ENCODE results near the gene ADAMTS14. TPM values are rescaled to one million over a fixed set of nuclear protein-coding genes. Genes with fewer than 3 reads are reported as not detected.

Gene ADAMTS14
- total RNA-seq, 6 experiments from 2014 or later, result 0.03 to 0.09 (median 0.05) TPM; not detected in 2

DNA sequence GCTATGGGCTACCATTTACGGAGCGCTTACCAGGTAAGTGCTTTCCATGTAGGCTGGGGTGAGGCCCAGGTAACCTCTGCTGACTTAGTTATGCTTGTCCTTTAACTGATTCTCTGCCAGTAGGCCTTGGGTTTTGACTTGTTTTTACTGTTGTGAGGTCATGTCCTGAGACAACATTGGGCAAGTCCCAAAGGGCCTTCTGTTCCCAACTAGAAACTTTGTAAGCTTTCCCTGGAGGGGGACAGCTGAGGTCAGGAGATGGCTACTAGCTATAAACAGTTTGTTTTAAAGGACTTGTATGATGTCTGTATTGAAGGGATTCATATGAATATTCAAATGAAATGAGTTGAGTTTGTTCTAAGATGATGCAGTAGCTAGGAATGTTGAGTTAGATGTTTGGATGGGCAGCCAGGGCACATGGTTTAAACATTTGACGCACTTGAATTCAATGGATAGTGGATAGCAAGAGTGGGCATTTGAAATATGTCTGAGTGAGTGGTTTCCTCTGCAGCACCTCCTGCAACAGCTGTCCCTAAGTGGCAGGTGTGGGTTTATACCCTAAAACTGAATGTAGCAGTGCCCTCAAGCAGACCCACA, 133.4 kb downstream of the ADAMTS14 start:
- Mint-ChIP-seq H3K9me3 (no peaks in the 10 kb centered on the region; the same call in 1 of the 2 replicates), H3K27me3 (ENCODE audit: insufficient read depth) (peaks cover 20% of the 10 kb centered on the region), H3K4me1 (ENCODE audit: low read depth) (peaks cover 19% of the 10 kb centered on the region), H3K27ac (no peak overlapping the region), H3K36me3 (ENCODE audit: low read depth) (no peaks in the 10 kb centered on the region), H3K4me3 (no peak overlapping the region)
- no peak for DNase-seq
- TF ChIP-seq, protein P1, sequence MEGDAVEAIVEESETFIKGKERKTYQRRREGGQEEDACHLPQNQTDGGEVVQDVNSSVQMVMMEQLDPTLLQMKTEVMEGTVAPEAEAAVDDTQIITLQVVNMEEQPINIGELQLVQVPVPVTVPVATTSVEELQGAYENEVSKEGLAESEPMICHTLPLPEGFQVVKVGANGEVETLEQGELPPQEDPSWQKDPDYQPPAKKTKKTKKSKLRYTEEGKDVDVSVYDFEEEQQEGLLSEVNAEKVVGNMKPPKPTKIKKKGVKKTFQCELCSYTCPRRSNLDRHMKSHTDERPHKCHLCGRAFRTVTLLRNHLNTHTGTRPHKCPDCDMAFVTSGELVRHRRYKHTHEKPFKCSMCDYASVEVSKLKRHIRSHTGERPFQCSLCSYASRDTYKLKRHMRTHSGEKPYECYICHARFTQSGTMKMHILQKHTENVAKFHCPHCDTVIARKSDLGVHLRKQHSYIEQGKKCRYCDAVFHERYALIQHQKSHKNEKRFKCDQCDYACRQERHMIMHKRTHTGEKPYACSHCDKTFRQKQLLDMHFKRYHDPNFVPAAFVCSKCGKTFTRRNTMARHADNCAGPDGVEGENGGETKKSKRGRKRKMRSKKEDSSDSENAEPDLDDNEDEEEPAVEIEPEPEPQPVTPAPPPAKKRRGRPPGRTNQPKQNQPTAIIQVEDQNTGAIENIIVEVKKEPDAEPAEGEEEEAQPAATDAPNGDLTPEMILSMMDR (IDR thresholded peaks at IDR 0.05), result no peak

- H3K27me3 Mint-ChIP-seq (ENCODE audit: insufficient read depth), result peaks cover 17% of the 10 kb centered on the region
- no peak overlapping the region for H3K27ac Mint-ChIP-seq
- no peak for DNase-seq
- no peaks in the 10 kb centered on the region for H3K36me3 Mint-ChIP-seq (ENCODE audit: low read depth)
- H3K4me1 Mint-ChIP-seq (ENCODE audit: low read depth), result peaks cover 19% of the 10 kb centered on the region
- TF ChIP-seq, protein P1 (IDR thresholded peaks at IDR 0.05), result no peak
- H3K4me3 Mint-ChIP-seq, result no peak overlapping the region
- no peaks in the 10 kb centered on the region; the same call in 1 of the 2 replicates for H3K9me3 Mint-ChIP-seq
Measured at GRCh38 chr10:70806841-70807240, 134.5 kb downstream of the ADAMTS14 start.

DNA sequence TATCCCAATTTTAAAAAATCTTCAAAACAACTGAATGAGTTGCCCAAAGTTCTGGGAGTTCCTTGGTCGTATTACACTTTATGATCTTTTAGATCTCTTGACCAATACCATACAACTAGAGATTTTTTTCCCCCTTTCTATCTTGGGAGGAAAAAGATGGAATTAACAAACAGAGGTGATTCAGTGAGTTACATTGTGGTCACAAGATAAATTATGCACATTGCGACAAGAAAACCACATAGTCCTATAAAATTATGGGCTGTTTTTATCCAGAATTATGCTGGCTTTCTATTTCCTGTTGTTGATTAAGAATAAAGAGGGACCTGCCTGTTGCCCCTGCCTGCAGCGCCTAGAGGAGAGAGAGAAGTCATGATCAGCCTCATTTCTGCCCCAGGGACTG, 135.2 kb downstream of the ADAMTS14 start:
- Mint-ChIP-seq H3K27me3 (ENCODE audit: insufficient read depth) (peaks cover 11% of the 10 kb centered on the region), H3K27ac (no peak overlapping the region), H3K36me3 (ENCODE audit: low read depth) (no peaks in the 10 kb centered on the region), H3K4me3 (no peak overlapping the region), H3K4me1 (ENCODE audit: low read depth) (peaks cover 19% of the 10 kb centered on the region), H3K9me3 (no peaks in the 10 kb centered on the region)
- DNase-seq, result no peak
- TF ChIP-seq, protein P1 (IDR thresholded peaks at IDR 0.05), result no peak

DNA sequence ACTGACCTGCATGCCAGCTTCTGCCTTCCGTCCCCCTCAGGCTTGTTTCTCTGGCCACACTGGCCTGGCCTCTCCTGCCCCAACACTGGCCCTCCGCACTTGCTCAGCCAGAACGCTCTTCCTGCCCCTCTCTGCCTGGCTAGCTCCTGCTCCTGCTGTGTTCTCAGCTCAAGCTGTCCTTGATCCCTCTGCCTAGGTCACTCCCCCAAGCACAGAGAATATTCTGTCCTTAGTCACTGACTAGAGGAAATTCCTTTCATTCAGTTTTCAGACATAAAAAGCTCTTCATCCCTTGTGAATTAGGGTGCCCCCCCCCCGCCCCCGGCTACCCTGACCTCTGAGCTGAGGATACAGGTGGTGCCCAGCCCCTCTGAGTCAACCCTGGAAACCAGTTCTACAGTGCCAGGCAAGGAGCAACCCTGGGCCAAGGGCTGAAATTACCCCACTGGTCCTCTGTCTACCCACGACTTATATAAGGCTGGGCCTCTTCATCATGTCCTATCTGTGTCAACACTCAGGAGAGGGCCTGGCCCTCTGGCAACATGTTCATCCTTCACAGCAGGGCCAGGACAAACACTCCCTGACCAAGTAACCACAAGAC, 136.8 kb downstream of the ADAMTS14 start:
- H3K9me3 Mint-ChIP-seq, result no peaks in the 10 kb centered on the region
- H3K4me3 Mint-ChIP-seq, result no peak overlapping the region
- no peak overlapping the region for H3K27ac Mint-ChIP-seq
- no peaks in the 10 kb centered on the region for H3K36me3 Mint-ChIP-seq (ENCODE audit: low read depth)
- TF ChIP-seq, protein P1 (IDR thresholded peaks at IDR 0.05), result no peak
- DNase-seq, result no peak
- H3K27me3 Mint-ChIP-seq (ENCODE audit: insufficient read depth), result peaks cover 8% of the 10 kb centered on the region
- peaks cover 18% of the 10 kb centered on the region for H3K4me1 Mint-ChIP-seq (ENCODE audit: low read depth)

DNA sequence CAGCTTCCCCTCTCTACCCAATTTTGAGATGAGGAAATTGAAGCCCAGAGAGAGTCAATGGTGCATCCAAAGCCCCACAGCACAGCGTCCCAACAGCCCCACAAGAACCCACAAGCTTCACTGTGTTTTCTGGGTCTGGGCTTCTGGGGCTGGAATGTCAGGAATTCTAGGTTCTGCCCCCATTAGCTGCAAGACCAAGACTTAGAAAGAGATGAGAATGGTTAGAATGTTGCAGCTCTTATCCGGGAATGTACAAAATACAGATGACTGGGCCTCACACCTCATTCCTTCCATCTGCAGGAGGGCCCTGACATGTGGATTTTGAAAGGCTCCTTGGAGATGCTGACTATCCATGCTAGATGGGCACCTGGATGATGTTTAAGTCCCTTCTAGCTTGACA, 137.4 kb downstream of the ADAMTS14 start:
- no peak overlapping the region for H3K27ac Mint-ChIP-seq
- H3K27me3 Mint-ChIP-seq (ENCODE audit: insufficient read depth), result peaks cover 7% of the 10 kb centered on the region
- H3K4me1 Mint-ChIP-seq (ENCODE audit: low read depth), result peaks cover 12% of the 10 kb centered on the region
- H3K9me3 Mint-ChIP-seq, result no peaks in the 10 kb centered on the region
- DNase-seq, result no peak
- TF ChIP-seq, protein P1 (IDR thresholded peaks at IDR 0.05), result no peak
- no peak overlapping the region for H3K4me3 Mint-ChIP-seq
- H3K36me3 Mint-ChIP-seq (ENCODE audit: low read depth), result no peaks in the 10 kb centered on the region

Measured in HFFc6 (cell line).